Measurements from ENCODE around the gene DMD. TPM values are rescaled to one million over a fixed set of nuclear protein-coding genes. Genes with fewer than 3 reads are reported as not detected.

DMD gene
- polyA plus RNA-seq, 3 donors, result 0.23 TPM; not detected in 2

GRCh38 chrX:32525234-32525633 is 686.1 kb downstream of the DMD start:
- H3K9me3 ChIP-seq (replicated peaks in 1 of 2; ENCODE audit: control insufficient read depth in 1 of 2, insufficient read depth in 1 of 2, low read length in 2 of 2), result no peaks in the 10 kb centered on the region
- no peak overlapping the region for H2AFZ ChIP-seq (ENCODE audit: insufficient read depth, low read depth, low read length, poor library complexity, severe bottlenecking)
- Mint-ChIP-seq H3K27me3 (ENCODE audit: low read depth in 3 of 3) (peaks cover 0 to 2% (median 1%) of the 10 kb centered on the region in 3 donors), H3K4me1 (no peaks in the 10 kb centered on the region), H3K4me3 (no peak overlapping the region), H3K27ac (no peak overlapping the region), H3K9me3 (peaks cover 0 to 4% (median 0%) of the 10 kb centered on the region in 7 donors), H3K36me3 (no peaks in the 10 kb centered on the region)
- no peak overlapping the region for H3K4me3 ChIP-seq (replicated peaks in 1 of 3; ENCODE audit: low read depth in 2 of 3, low read length in 3 of 3)
- no peaks in the 10 kb centered on the region for H3K4me1 ChIP-seq (ENCODE audit: control insufficient read depth in 1 of 2, insufficient read depth in 2 of 2, low read length in 2 of 2)
- H3K79me2 ChIP-seq (ENCODE audit: insufficient read depth, low read length), result no peaks in the 10 kb centered on the region
- no peak overlapping the region for H3K4me2 ChIP-seq (replicated peaks; ENCODE audit: extremely low read depth, low read length, poor library complexity, severe bottlenecking)
- H3K36me3 ChIP-seq (replicated peaks in 1 of 2; ENCODE audit: control insufficient read depth in 1 of 2, insufficient read depth in 2 of 2, low read length in 2 of 2), result no peaks in the 10 kb centered on the region
- no peak for TF ChIP-seq CTCF (IDR thresholded peaks at IDR 0.05)
- WGBS (ENCODE audit: insufficient coverage), result no CpG with 5 or more reads among the region's 5 CpGs
- DNase-seq, result no peak
- H3K27me3 ChIP-seq (ENCODE audit: control insufficient read depth in 2 of 2, insufficient read depth in 2 of 2, low read length in 2 of 2), result no peaks in the 10 kb centered on the region
- no peaks in the 10 kb centered on the region for H4K20me1 ChIP-seq (ENCODE audit: insufficient read depth, low read length)
- no peak overlapping the region for H3K27ac ChIP-seq (ENCODE audit: low read depth in 1 of 2, low read length in 2 of 2)
- intact Hi-C loops (cut with micrococcal nuclease), result no loop called here
- H3K9ac ChIP-seq (ENCODE audit: insufficient read depth, low read length, poor library complexity, severe bottlenecking), result no peak overlapping the region

- H3K27ac ChIP-seq (ENCODE audit: low read depth in 1 of 2, low read length in 2 of 2), result no peak overlapping the region
- Mint-ChIP-seq H3K36me3 (no peaks in the 10 kb centered on the region), H3K9me3 (peaks cover 0 to 4% (median 0%) of the 10 kb centered on the region in 7 donors), H3K27ac (no peak overlapping the region), H3K4me3 (no peak overlapping the region), H3K27me3 (ENCODE audit: low read depth in 3 of 3) (peaks cover 0 to 2% (median 1%) of the 10 kb centered on the region in 3 donors), H3K4me1 (no peaks in the 10 kb centered on the region)
- WGBS (ENCODE audit: insufficient coverage), result no CpG with 5 or more reads among the region's 2 CpGs
- H3K4me3 ChIP-seq (replicated peaks in 1 of 3; ENCODE audit: low read depth in 2 of 3, low read length in 3 of 3), result no peak overlapping the region
- TF ChIP-seq CTCF (IDR thresholded peaks at IDR 0.05), result no peak
- no peak overlapping the region for H2AFZ ChIP-seq (ENCODE audit: insufficient read depth, low read depth, low read length, poor library complexity, severe bottlenecking)
- intact Hi-C loops (cut with micrococcal nuclease), result no loop called here
- H3K79me2 ChIP-seq (ENCODE audit: insufficient read depth, low read length), result no peaks in the 10 kb centered on the region
- DNase-seq, result no peak
- no peak overlapping the region for H3K9ac ChIP-seq (ENCODE audit: insufficient read depth, low read length, poor library complexity, severe bottlenecking)
- no peaks in the 10 kb centered on the region for H3K36me3 ChIP-seq (replicated peaks in 1 of 2; ENCODE audit: control insufficient read depth in 1 of 2, insufficient read depth in 2 of 2, low read length in 2 of 2)
- H3K4me1 ChIP-seq (ENCODE audit: control insufficient read depth in 1 of 2, insufficient read depth in 2 of 2, low read length in 2 of 2), result no peaks in the 10 kb centered on the region
- H3K4me2 ChIP-seq (replicated peaks; ENCODE audit: extremely low read depth, low read length, poor library complexity, severe bottlenecking), result no peak overlapping the region
- H3K27me3 ChIP-seq (ENCODE audit: control insufficient read depth in 2 of 2, insufficient read depth in 2 of 2, low read length in 2 of 2), result no peaks in the 10 kb centered on the region
- H3K9me3 ChIP-seq (replicated peaks in 1 of 2; ENCODE audit: control insufficient read depth in 1 of 2, insufficient read depth in 1 of 2, low read length in 2 of 2), result no peaks in the 10 kb centered on the region
- H4K20me1 ChIP-seq (ENCODE audit: insufficient read depth, low read length), result no peaks in the 10 kb centered on the region
These were observed 687.0 kb downstream of the DMD start for GRCh38 chrX:32524385-32524784.

Data from CD14-positive monocyte (primary cell).